Measurements from ENCODE around the gene ZCCHC17.
"Not testable (repeated sequence)": the region's sequence is repeated elsewhere in the genome, so short reads cannot be mapped to it uniquely, and the experiment has no call there.

The ZCCHC17 gene

DNA sequence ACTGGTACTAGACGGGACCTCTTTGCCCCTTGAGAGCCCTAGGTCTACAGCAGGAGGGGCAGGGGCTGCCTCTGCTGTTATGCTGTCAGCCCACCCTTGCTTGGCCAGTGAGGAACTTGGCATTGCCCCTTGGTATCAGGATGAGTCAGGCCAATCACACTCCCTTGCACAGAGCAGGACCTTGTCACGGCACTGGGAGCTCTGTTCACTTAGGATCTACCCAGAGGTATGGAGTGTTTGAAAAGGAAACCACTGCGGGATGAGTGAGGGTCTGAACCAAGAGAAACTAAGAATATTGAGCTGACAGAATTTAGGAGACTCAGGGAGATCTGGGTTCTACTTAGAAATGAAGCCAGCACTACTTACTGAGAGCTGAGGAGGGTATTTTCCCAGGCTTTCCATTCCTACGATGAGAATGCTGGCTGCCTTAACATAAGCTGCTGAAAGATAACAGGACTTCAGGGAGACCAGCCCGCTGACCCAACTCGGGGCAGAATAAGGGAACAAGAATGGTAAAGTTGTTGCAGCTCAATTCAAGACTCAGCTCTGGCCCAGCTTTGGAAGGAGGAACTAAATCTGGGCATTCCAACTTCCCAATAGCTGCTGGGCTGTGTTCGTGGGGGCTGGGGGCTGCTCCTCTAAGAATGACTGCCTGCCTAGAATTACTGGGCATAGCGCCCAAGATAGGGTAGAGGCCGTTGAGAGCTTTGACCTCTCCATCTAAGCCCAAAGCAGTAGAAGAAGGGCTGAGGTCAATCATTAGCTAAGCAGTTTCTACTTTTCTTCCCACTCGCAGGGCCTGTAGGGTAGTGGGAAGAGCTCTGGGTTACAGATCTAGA lies 74.5 kb downstream of the ZCCHC17 start:
- DNase-seq (ENCODE audit: low spot score): no peak

GRCh38 chr1:31372051-31372450 lies 75.2 kb downstream of the ZCCHC17 start:
- DNase-seq (ENCODE audit: low spot score): no peak

- DNase-seq (ENCODE audit: low spot score): no peak
These were observed 75.9 kb downstream of the ZCCHC17 start for GRCh38 chr1:31372751-31373055.

DNA sequence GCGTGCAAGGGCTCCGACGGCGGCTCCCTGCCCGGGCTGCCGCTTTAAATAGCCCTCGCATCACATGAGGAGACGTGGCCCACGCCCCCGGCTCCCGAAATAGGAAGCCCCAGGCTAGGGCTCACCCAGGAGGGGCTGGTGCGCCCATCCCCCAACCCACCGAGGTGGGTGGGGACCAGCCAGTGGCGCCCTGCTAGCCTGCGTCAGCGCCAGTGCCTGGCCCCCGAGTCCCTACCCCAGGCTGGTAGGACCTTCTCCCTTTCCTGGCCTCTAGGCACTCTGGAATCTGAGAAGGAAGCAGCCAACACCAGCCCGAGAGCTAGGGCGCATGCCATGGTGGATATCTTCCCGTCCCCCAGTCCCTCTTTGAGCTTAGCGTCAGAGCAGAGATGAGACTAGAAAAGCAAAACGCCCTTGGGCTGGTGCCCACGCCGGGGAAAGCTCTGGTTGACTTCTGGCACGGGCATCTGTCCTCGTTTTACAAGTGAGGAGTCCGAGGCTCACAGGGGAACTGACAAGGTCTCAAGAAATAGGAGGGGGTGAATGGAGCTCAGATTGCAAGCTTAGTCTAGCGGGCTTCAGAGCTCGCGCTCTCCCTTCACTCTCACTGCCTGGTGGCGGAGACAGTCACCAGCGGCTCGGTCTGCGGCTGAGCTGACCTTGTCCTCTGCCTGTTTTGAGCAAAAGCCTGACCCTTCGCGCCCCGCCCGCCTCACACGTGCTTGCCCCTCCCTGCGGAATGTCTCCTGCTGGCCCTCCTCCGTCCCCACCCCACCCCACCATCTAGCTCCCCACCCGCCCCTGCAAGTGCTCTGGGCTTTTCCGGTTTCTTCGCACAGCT lies 76.4 kb downstream of the ZCCHC17 start, which contains the start of gene FABP3:
FABP3 (minus strand) TSS at position 21 of the 841 bp plus-strand sequence. CDS start 62 bp downstream, outside the sequence.
- DNase-seq (ENCODE audit: low spot score): peak; percentile 70

DNA sequence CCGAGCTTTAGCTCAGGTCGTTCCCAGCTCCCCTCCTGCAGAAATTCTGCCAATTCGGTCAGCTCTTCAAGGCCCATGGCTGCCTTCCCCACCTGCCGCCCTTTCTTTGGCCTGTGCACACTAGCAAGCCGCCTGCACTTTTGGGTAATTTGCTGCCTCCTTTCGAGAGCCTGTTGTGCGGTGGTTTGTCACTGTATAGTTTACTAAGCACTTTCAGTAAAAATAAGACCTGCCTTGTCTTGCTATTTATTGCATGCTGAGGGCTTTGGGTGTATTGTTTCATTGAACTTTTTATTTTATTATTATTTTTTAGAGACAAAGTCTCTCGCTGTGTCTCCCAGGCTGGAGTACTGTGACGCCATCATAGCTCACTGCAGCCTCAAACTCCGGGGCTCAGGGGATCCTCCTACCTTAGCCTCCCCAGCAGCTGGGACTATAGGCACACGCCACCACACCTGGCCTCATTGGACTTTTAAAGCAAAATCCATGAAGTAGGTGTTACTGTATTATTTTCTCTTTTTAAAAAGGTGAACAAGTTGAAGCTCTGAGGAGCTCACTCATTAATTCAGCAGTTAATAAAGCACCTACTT lies 77.2 kb downstream of the ZCCHC17 start:
- no peak for DNase-seq (ENCODE audit: low spot score)

DNA sequence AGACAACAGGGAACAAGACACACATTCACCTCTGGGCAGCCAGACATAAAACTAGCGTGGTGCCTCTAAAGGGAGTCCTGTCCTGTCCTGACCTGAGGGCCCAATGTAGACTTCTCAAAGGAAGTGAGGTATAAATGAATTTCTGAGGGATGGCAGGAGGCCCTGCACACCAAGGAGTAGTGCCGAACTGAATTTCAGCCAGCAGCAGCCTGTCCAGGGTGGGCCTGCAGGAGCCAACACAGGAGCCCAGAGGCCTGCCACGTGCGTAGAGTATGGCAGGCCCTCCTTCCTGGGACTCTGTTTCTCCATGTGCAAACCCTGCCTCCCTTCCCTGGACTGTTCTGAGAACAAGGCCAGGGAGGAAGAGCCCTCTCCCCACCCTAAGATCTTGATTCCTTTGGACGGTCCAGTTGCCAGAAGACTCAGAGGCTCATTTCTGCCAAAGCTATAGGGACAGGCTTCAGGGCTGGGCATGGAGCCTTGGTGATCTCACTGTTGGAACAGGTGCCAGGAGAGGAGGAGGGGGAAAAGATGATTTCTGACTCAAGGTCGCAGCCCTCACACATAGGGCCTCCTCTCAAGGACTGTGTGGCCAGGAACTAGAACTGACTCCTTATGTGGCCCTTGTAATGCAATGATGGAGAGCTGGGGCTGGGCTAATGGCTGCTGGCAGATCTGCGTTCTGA lies 77.8 kb downstream of the ZCCHC17 start:
- DNase-seq (ENCODE audit: low spot score): peak; percentile 50

DNA sequence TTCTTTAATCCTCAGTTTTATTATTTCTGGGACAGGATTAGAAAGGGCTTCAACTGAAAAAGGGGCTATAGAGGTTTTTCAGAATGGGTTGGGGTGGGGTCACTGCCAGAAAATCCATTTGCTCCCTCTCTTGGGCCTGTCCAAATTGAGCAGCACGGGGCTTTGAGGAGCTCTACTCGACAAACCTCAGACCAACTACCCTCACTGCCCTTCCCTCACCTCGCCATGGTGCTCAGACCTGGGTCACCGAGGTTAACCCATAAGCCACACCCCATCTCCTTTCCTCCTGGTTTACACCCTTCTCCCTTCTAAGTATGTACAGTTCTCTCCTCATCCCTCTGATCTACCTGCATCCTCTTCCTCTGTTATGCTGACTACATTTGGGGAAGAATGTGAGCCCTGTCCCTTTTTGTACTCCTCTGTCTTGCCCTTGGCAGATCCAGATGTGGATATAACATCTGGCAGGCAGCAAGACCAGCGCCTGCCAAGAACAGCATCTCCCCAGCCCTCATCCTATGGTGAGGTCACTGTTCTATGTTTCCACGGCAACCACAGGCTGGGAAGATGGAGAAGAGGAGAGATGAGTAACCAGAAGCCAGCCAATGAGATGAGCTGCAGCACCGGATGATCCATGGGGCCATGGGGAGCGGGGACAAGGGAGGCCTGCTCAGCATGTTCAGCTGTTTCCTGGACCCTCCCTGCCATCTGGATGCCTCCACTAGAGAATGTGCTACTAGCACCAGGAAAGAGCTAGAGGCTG lies 79.7 kb downstream of the ZCCHC17 start:
- DNase-seq (ENCODE audit: low spot score): peak; percentile 94

GRCh38 chr1:31377364-31377863 lies 80.6 kb downstream of the ZCCHC17 start:
- no peak for DNase-seq (ENCODE audit: low spot score)

- DNase-seq (ENCODE audit: low spot score): no peak
These were observed 81.2 kb downstream of the ZCCHC17 start for GRCh38 chr1:31378001-31378400.

- DNase-seq (ENCODE audit: low spot score): no peak
These were observed 83.3 kb downstream of the ZCCHC17 start for GRCh38 chr1:31380181-31380580.

- DNase-seq (ENCODE audit: low spot score): no peak
These were observed 84.8 kb downstream of the ZCCHC17 start for GRCh38 chr1:31381394-31382294.

DNA sequence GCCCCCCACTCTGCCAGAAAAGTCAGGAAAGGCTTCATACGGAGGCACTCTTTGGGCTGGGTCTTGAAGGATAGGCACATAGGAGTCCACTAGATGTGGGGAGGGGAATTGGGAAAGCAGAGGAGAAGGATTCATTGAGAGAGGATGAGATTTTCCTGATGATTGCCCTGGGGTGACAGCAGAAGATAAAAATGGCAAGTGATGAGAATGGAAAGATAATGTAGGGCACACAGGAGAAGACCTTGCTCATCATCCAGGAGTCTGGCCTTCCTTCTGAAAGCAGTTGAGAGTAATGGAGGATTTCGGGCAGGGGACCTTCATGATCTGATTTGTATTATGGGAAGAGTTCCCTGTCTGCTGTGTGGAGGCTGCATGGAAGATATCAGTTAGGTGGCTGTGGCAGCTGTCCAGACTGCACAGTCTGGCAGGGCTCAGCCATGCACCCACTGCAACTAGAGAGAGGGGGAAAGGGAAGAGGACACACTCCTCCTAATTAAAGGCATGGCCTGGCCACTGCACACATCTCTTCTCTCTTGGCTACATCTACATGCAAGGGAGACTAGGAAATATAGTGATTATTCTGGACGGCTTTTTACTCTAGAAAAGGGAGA lies 85.7 kb downstream of the ZCCHC17 start:
- DNase-seq (ENCODE audit: low spot score): no peak

DNA sequence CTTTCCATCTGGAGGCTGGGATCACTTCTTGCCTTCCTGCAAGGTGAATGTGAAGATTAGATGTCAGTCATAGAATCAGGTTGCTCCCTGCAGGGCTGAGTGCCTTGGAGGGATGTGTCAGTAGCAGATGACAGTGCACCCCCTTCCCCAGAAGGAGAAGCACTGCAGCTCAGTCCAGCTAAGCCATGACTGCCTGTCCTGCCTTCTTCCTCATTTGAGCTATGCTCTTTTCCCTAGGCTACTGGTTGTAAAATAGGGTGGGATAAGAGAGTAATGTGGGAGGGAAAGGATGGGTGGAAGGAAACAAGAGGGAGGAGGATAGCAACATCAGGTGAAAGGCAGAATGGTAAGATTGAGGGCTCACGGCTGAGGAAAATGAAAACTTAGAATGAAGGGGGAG lies 87.1 kb downstream of the ZCCHC17 start:
- no peak for DNase-seq (ENCODE audit: low spot score)

GRCh38 chr1:31386576-31387243 lies 89.9 kb downstream of the ZCCHC17 start:
- DNase-seq (ENCODE audit: low spot score): not testable (repeated sequence)

DNA sequence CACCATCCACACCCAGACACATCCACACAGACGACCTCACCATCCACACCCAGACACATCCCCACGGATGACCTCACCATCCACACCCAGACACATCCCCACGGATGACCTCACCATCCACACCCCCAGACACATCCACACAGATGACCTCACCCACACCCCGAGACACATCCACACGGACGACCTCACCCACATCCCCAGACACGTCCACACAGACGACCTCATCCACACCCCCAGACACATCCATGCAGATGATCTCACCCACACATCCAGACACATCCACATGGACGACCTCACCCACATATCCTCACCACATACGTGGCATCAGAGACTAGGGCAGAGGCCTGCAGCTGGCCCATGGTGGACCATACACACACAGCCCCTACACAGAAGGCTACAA lies 90.8 kb downstream of the ZCCHC17 start:
- no peak for DNase-seq (ENCODE audit: low spot score)

DNA sequence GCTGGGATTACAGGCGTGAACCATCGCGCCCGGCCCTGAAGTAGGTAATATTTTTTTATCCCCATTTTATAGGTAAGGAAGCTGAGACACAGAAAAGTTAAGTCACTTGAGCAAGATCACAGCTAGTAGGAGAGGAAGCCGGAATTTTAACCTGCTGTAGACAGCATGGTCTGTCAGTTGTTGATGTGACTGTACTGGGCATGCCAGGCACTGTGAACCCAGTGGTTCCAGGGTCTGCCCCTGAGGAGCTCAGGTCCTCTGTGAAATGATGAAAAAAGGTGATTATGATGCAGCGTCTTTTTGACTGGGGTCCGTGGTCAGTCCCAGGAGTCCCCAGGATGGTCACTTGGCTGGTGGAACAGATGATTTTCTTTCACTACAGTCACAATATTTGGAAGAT lies 92.8 kb downstream of the ZCCHC17 start:
- no peak for DNase-seq (ENCODE audit: low spot score)

DNA sequence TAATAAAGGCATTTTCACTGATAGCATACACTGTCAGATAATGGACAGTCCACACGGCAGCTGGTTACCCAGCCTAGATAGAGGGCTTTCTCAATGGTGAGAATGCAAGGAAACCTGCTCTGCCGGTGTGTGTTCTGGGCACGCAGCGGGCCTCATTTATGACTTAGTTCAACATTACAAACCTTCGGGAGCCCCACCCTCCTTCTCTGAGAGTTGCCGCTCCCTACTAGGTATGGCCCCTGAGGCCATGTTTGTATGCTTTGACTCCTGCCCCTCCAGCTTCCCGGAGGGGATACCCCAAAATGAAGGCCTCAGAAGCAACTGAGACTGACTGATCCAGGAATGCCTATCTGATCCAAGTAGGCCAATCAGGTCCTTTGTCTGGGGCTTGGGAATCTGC lies 93.2 kb downstream of the ZCCHC17 start:
- no peak for DNase-seq (ENCODE audit: low spot score)

DNA sequence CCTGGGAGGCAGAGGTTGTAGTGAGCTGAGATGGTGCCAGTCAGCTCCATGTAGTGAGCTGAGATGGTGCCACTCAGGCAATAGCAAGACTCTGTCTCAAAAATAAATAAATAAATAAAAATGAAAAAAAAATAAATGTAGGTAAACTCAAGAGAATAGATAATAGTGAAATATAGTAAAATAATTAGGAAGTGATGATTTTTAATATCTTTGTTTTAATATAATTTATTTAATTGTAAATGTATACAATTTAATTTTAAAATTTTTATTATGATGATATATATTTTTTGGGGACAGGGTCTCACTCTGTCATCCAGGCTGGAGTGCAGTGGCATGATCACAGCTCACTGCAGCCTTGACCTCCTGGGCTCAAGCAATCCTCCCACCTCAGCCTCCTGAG lies 96.6 kb downstream of the ZCCHC17 start:
- DNase-seq (ENCODE audit: low spot score): no peak

DNA sequence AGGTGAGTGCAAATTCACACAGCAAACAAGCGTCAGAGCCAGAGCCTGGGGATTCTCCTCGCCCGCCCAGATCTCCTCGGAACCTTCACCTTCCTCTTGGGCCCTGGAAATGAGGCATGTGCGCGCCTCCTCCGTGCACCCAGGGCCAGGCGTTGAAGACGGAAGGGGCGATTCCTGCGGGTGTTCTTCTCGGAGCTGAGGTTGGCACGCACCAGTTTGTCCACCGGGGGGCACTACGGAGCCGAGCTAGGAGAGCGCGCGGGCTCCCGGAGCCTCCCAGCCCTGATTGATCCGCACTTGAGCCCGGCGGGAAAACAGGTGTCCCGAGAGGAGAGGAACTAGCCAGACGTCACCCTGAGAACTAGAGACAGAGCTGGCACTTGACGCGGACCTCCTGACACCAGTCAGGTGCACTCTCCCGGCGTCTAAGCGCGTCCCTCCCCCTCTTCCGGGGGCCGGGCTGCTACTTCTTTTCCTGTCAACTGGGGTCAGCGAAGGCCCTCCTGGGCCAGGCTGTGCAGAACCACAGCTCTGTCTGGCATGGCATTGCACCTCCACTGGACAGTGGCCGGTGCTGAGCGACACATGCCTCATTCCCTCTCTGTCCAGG lies 97.9 kb downstream of the ZCCHC17 start:
- peak; percentile 85 for DNase-seq (ENCODE audit: low spot score)

All from AG08396 (cell line).